ENCODE data around the gene CLBA1.

DNA sequence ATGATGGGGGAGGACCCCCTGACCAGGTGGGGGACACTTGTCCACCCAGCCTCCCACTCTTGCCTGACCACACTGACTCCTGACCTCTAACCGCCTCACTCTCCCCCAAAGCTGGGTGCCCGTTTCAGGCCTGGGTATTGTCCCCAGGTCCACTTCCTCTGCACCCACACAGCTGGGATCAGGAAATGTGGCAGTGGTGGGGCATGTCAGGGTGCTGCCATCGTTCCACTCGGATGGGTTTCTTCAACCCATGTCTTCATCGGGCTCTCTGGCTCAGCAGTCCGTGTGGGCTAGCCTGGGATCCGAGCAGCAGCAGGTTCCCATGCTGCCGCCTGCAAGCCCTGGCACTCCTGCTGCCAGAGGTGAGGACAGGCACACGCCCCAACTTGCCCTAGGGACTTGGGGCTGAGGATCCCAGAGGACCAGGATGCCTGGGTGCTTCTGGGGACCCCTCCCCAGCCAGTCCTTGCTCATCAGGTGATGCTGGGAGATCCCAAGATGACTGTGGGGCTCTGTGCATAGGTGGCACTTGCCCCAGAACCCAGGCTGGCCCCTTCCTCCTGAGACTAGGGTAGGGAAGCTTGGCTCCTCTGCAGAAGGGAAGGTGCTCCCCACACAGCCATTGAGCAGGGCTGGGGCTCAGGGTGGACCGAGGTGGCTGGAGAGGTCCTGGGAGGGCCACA lies 2.9 kb upstream of the CLBA1 start:
- TF ChIP-seq POLR2A (IDR thresholded peaks at IDR 0.05): no peak
- TF ChIP-seq, protein P1, sequence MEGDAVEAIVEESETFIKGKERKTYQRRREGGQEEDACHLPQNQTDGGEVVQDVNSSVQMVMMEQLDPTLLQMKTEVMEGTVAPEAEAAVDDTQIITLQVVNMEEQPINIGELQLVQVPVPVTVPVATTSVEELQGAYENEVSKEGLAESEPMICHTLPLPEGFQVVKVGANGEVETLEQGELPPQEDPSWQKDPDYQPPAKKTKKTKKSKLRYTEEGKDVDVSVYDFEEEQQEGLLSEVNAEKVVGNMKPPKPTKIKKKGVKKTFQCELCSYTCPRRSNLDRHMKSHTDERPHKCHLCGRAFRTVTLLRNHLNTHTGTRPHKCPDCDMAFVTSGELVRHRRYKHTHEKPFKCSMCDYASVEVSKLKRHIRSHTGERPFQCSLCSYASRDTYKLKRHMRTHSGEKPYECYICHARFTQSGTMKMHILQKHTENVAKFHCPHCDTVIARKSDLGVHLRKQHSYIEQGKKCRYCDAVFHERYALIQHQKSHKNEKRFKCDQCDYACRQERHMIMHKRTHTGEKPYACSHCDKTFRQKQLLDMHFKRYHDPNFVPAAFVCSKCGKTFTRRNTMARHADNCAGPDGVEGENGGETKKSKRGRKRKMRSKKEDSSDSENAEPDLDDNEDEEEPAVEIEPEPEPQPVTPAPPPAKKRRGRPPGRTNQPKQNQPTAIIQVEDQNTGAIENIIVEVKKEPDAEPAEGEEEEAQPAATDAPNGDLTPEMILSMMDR (IDR thresholded peaks at IDR 0.05): no peak

Data from testis (tissue), 2 donors.